Measurements from ENCODE around the gene PRKCQ.

GRCh38 chr10:6394084-6394483 lies 186.0 kb downstream of the PRKCQ start:
- TF ChIP-seq CTCF (IDR thresholded peaks at IDR 0.05; ENCODE audit: control extremely low read depth in 1 of 3, insufficient read depth in 1 of 3, low read depth in 1 of 3, low read length in 3 of 3) (peak in 1 of 3 experiments; percentile 9; a peak in 1 of 4 replicates), CREB1 (IDR thresholded peaks at IDR 0.05) (no peak), RAD21 (IDR thresholded peaks at IDR 0.05 in 1 of 2, conservative IDR thresholded peaks at IDR 0.05 in 1 of 2; ENCODE audit: low read depth in 2 of 2, low read length in 2 of 2) (no peak), EZH2 (IDR thresholded peaks at IDR 0.05; ENCODE audit: low read depth, low read length, severe bottlenecking) (no peak), JUN (IDR thresholded peaks at IDR 0.05; ENCODE audit: low read depth, low read length) (no peak)
